Hepatocyte (in vitro differentiated cells): ENCODE measurements around the gene PCGF2. TPM values are rescaled to one million over a fixed set of nuclear protein-coding genes. Genes with fewer than 3 reads are reported as not detected.
A peak's percentile ranks its signal among the peaks of the same experiment; 100 is the strongest.

ENCODE experiments used
- DNase-seq: peaks from one replicate; pipeline ENCODE4 v3.0.0-alpha.2; 2016; ENCODE audit warnings: low spot score
- H2AFZ ChIP-seq: fragments of 200-600 bp; sonication (generic); 2 replicates; pipeline ENCODE4 v1.6.0; 2016; ENCODE audit warnings: antibody characterized with exemption, mild to moderate bottlenecking
- H3K27ac ChIP-seq: fragments of 200-600 bp; sonication (generic); 2 replicates; pipeline ENCODE4 v1.5.1; 2016; ENCODE audit warnings: mild to moderate bottlenecking
- H3K27me3 ChIP-seq: fragments of 200-600 bp; sonication (generic); 2 replicates; pipeline ENCODE4 v1.6.1; 2016
- H3K36me3 ChIP-seq: fragments of 200-600 bp; sonication (generic); replicated peaks from 2 replicates; pipeline ENCODE4 v1.5.1; 2016; ENCODE audit warnings: low read depth; ENCODE audit not compliant: insufficient read depth
- H3K4me1 ChIP-seq: fragments of 200-600 bp; sonication (generic); 2 replicates; pipeline ENCODE4 v1.5.1; 2016; ENCODE audit warnings: mild to moderate bottlenecking, moderate library complexity; ENCODE audit not compliant: insufficient read depth
- H3K4me2 ChIP-seq: fragments of 200-600 bp; sonication (generic); 2 replicates; pipeline ENCODE4 v1.6.0; 2016
- H3K4me3 ChIP-seq: fragments of 200-600 bp; sonication (generic); 2 replicates; pipeline ENCODE4 v1.5.1; 2016; ENCODE audit warnings: mild to moderate bottlenecking
- H3K79me2 ChIP-seq: fragments of 200-600 bp; sonication (generic); 2 replicates; pipeline ENCODE4 v1.6.0; 2017; ENCODE audit warnings: mild to moderate bottlenecking
- H3K9me2 ChIP-seq: fragments of 200-600 bp; sonication (generic); replicated peaks from 2 replicates; pipeline ENCODE4 v1.6.0; 2017; ENCODE audit warnings: mild to moderate bottlenecking; ENCODE audit not compliant: insufficient read depth
- H3K9me3 ChIP-seq: fragments of 200-600 bp; sonication (generic); 2 replicates; pipeline ENCODE4 v1.5.1; 2016; ENCODE audit warnings: low read depth, mild to moderate bottlenecking
- H4K20me1 ChIP-seq: fragments of 200-600 bp; sonication (generic); 2 replicates; pipeline ENCODE4 v1.6.0; 2016; ENCODE audit warnings: mild to moderate bottlenecking; ENCODE audit not compliant: insufficient read depth, poor library complexity, severe bottlenecking
- CTCF ChIP-seq: fragments of 200-600 bp; sonication (generic); IDR thresholded peaks from 2 replicates; pipeline ENCODE4 v1.5.1; 2016; ENCODE audit warnings: antibody characterized with exemption, mild to moderate bottlenecking; ENCODE audit not compliant: poor library complexity
- EZH2 ChIP-seq: fragments of 200-600 bp; sonication (generic); IDR thresholded peaks from 2 replicates; pipeline ENCODE4 v1.6.1; 2016; ENCODE audit warnings: antibody characterized with exemption, mild to moderate bottlenecking, borderline replicate concordance
- EZH2phosphoT487 ChIP-seq: fragments of 200-600 bp; sonication (generic); IDR thresholded peaks from one replicate; pipeline ENCODE4 v1.6.1; 2018; ENCODE audit warnings: antibody characterized with exemption, mild to moderate bottlenecking, low read depth, moderate library complexity; ENCODE audit not compliant: unreplicated experiment, severe bottlenecking
- WGBS: methylation state at CpG from one replicate; pipeline ENCODE4 v1.1.6; 2016; ENCODE audit warnings: low lambda C conversion rate; ENCODE audit errors: missing lambda C conversion rate; 5-methylcytosine and 5-hydroxymethylcytosine counted together
- polyA plus RNA-seq: library from polyadenylated mRNA; unstranded; fragments of >200 nt; fragmentation: Nextera tagmentation; extraction: Ambion mirVana; gene quantifications from 2 replicates; pipeline ENCODE4 v1.2.1, GENCODE V29; 2016
- total RNA-seq: library from RNA; depleted of rRNA; stranded (reverse); fragments of >200 nt; gene quantifications from 2 replicates; pipeline ENCODE4 v1.2.3, GENCODE V29; 2014

PCGF2 gene
- total and polyA plus RNA-seq, 2 experiments from 2014 or later: 8.7 to 13.0 TPM

GRCh38 chr17:38733282-38733981 is 14.7 kb downstream of the PCGF2 start:
- Histone ChIP-seq H4K20me1 (peaks cover 14% of the 10 kb centered on the region), H3K4me2 (no peak overlapping the region), H2AFZ (no peak overlapping the region), H3K79me2 (peaks cover 15% of the 10 kb centered on the region), H3K36me3 (no peaks in the 10 kb centered on the region), H3K27ac (no peak overlapping the region), H3K4me3 (no peak overlapping the region), H3K4me1 (peaks cover 23% of the 10 kb centered on the region), H3K27me3 (no peaks in the 10 kb centered on the region), H3K9me2 (no peaks in the 10 kb centered on the region), H3K9me3 (no peaks in the 10 kb centered on the region)
- 93% methylated on average over 9 of the region's 9 CpGs for WGBS
- TF ChIP-seq CTCF: no peak
- TF ChIP-seq EZH2phosphoT487: no peak
- TF ChIP-seq EZH2: no peak
- no peak for DNase-seq

- H3K36me3 ChIP-seq: no peaks in the 10 kb centered on the region
- H3K9me3 ChIP-seq: no peaks in the 10 kb centered on the region
- 86% methylated on average over 7 of the region's 7 CpGs for WGBS
- H2AFZ ChIP-seq: no peak overlapping the region
- no peak overlapping the region for H3K4me3 ChIP-seq
- peaks cover 23% of the 10 kb centered on the region for H3K4me1 ChIP-seq
- H4K20me1 ChIP-seq: peaks cover 14% of the 10 kb centered on the region
- no peaks in the 10 kb centered on the region for H3K9me2 ChIP-seq
- no peak for TF ChIP-seq EZH2
- peaks cover 10% of the 10 kb centered on the region for H3K79me2 ChIP-seq
- H3K27me3 ChIP-seq: no peaks in the 10 kb centered on the region
- H3K4me2 ChIP-seq: peak overlapping the region; percentile 94
- DNase-seq: no peak
- H3K27ac ChIP-seq: peak overlapping the region; percentile 27
Observed at GRCh38 chr17:38732376-38733281, 15.5 kb downstream of the PCGF2 start.

GRCh38 chr17:38731526-38732294 is 16.4 kb downstream of the PCGF2 start:
- H3K4me3 ChIP-seq: no peak overlapping the region
- peak overlapping the region; percentile 95 for H3K27ac ChIP-seq
- no peaks in the 10 kb centered on the region for H3K36me3 ChIP-seq

More at GRCh38 chr17:38731526-38732294, 16.4 kb downstream of the PCGF2 start:
- Histone ChIP-seq H4K20me1 (peaks cover 14% of the 10 kb centered on the region), H3K27me3 (no peaks in the 10 kb centered on the region), H2AFZ (no peak overlapping the region), H3K4me2 (peak overlapping the region; percentile 94), H3K79me2 (peaks cover 7% of the 10 kb centered on the region), H3K9me2 (no peaks in the 10 kb centered on the region), H3K9me3 (no peaks in the 10 kb centered on the region), H3K4me1 (peaks cover 23% of the 10 kb centered on the region)
- no peak for TF ChIP-seq EZH2phosphoT487
- no peak for TF ChIP-seq EZH2
- no peak for TF ChIP-seq CTCF
- no peak for DNase-seq
- 90% methylated on average over 8 of the region's 8 CpGs for WGBS
